Measurements from ENCODE around the gene SH3RF3.

The SH3RF3 gene

DNA sequence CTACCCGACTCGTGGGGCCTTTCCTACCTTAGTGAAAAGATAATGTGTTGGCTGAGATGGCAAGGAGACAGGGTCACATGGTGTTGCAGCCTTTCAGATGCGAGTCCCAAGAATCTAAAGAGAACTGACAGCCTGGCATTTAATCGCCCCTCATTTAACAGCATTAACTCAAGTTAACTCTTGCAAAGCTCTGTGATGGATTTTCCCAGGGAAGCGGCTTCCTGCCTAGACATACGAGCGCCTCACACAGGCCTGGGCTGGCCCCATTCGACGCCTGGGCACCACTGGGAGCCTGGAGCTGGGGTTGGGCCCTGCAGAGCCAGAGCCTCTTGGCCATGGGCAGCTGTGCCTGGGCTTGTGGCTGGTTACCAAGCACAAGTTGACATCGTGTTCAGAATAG, 344.0 kb downstream of the SH3RF3 start:
- no peak overlapping the region for H3K9ac ChIP-seq

DNA sequence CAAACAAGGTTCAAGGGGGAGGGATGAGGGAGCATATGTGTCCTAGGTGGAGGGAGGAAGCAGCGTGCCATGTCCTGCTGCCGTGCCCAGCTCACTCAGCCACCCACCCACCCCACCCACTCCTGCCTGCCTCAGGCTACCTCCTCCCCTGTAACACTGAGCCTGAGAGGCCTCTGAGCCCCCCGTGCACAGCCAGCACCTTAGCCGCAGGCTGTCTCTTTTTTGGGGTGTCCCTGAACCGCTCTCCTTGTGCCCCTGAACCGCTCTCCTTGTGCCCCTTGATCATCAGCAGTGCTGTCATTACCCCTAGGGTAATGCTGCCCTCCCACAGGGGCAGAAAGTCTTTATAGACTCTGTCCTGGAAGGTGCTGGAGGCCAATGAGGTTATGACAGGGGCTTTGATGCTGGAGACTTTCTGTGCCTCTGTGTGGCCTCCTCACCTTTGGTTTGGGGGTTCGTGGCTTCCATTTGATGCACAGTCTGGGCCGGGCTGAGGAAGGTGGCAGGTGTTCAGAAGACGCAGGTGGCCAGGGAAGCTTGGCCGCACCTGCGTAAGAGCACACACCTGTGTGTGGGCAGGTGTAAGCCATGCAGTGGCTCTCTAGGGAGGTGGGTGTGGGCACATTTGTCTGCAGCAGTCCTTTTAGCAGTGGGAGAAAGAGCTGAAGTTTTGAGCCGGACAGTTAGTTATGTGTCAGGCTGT, 344.8 kb downstream of the SH3RF3 start:
- H3K27ac ChIP-seq, result no peak overlapping the region
- H3K4me2 ChIP-seq, result no peak overlapping the region
- H4K20me1 ChIP-seq (ENCODE audit: insufficient read depth), result no peaks in the 10 kb centered on the region
- H3K4me1 ChIP-seq (ENCODE audit: low read depth, poor library complexity, severe bottlenecking), result no peaks in the 10 kb centered on the region
- H3K4me3 ChIP-seq (IDR thresholded peaks at IDR 0.05; ENCODE audit: insufficient read depth, low read depth, low read length), result no peak overlapping the region
- no peak overlapping the region for H2AFZ ChIP-seq (ENCODE audit: low read depth)
- H3K9ac ChIP-seq, result no peak overlapping the region
- TF ChIP-seq, protein P1, sequence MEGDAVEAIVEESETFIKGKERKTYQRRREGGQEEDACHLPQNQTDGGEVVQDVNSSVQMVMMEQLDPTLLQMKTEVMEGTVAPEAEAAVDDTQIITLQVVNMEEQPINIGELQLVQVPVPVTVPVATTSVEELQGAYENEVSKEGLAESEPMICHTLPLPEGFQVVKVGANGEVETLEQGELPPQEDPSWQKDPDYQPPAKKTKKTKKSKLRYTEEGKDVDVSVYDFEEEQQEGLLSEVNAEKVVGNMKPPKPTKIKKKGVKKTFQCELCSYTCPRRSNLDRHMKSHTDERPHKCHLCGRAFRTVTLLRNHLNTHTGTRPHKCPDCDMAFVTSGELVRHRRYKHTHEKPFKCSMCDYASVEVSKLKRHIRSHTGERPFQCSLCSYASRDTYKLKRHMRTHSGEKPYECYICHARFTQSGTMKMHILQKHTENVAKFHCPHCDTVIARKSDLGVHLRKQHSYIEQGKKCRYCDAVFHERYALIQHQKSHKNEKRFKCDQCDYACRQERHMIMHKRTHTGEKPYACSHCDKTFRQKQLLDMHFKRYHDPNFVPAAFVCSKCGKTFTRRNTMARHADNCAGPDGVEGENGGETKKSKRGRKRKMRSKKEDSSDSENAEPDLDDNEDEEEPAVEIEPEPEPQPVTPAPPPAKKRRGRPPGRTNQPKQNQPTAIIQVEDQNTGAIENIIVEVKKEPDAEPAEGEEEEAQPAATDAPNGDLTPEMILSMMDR (conservative IDR thresholded peaks at IDR 0.05; ENCODE audit: low read depth, low read length), result no peak
- no peaks in the 10 kb centered on the region for H3K27me3 ChIP-seq (ENCODE audit: insufficient read depth, low read depth)
- H3K79me2 ChIP-seq (ENCODE audit: insufficient read depth, low read depth), result no peaks in the 10 kb centered on the region
- no peaks in the 10 kb centered on the region for H3K36me3 ChIP-seq (ENCODE audit: insufficient read depth)

More for the DNA sequence above, 344.0 kb downstream of the SH3RF3 start:
- H3K4me1 ChIP-seq (ENCODE audit: low read depth, poor library complexity, severe bottlenecking), result no peaks in the 10 kb centered on the region
- H3K27ac ChIP-seq, result no peak overlapping the region
- H3K79me2 ChIP-seq (ENCODE audit: insufficient read depth, low read depth), result no peaks in the 10 kb centered on the region
- H3K27me3 ChIP-seq (ENCODE audit: insufficient read depth, low read depth), result no peaks in the 10 kb centered on the region
- no peak overlapping the region for H3K4me2 ChIP-seq
- no peak overlapping the region for H2AFZ ChIP-seq (ENCODE audit: low read depth)
- TF ChIP-seq, protein P1 (conservative IDR thresholded peaks at IDR 0.05; ENCODE audit: low read depth, low read length), result no peak
- no peaks in the 10 kb centered on the region for H3K36me3 ChIP-seq (ENCODE audit: insufficient read depth)
- H4K20me1 ChIP-seq (ENCODE audit: insufficient read depth), result no peaks in the 10 kb centered on the region
- no peak overlapping the region for H3K4me3 ChIP-seq (IDR thresholded peaks at IDR 0.05; ENCODE audit: insufficient read depth, low read depth, low read length)

DNA sequence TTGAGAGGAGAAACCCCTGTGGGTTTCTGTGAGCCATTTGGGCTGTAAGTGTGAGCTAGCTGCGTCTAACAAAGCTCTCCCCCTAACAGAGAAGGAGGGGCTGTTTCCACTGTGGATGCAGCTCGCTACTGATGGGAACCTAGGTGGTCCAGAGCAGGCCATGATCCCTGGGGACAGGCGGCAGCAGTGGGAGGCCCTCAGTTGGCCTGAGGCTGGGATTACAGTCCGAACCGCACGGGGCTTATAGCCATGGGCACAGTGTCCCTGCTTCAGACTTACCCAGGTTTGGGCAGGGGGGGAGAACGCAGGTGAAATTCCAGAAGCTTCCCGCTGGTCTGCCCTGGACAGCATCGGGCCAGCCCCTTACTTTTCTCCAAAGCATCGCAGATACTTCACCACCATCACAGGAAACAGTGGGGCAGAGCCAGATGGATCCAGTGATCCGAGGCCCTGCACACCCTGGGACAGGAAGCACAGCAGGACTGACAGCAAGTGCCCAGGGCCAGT, 345.4 kb downstream of the SH3RF3 start:
- Histone ChIP-seq H3K4me1 (ENCODE audit: low read depth, poor library complexity, severe bottlenecking) (no peaks in the 10 kb centered on the region), H4K20me1 (ENCODE audit: insufficient read depth) (no peaks in the 10 kb centered on the region), H3K9ac (no peak overlapping the region), H3K27me3 (ENCODE audit: insufficient read depth, low read depth) (no peaks in the 10 kb centered on the region), H3K27ac (no peak overlapping the region), H3K4me3 (IDR thresholded peaks at IDR 0.05; ENCODE audit: insufficient read depth, low read depth, low read length) (no peak overlapping the region), H3K79me2 (ENCODE audit: insufficient read depth, low read depth) (no peaks in the 10 kb centered on the region), H3K36me3 (ENCODE audit: insufficient read depth) (no peaks in the 10 kb centered on the region), H2AFZ (ENCODE audit: low read depth) (no peak overlapping the region), H3K4me2 (no peak overlapping the region)
- TF ChIP-seq, protein P1 (conservative IDR thresholded peaks at IDR 0.05; ENCODE audit: low read depth, low read length), result no peak

DNA sequence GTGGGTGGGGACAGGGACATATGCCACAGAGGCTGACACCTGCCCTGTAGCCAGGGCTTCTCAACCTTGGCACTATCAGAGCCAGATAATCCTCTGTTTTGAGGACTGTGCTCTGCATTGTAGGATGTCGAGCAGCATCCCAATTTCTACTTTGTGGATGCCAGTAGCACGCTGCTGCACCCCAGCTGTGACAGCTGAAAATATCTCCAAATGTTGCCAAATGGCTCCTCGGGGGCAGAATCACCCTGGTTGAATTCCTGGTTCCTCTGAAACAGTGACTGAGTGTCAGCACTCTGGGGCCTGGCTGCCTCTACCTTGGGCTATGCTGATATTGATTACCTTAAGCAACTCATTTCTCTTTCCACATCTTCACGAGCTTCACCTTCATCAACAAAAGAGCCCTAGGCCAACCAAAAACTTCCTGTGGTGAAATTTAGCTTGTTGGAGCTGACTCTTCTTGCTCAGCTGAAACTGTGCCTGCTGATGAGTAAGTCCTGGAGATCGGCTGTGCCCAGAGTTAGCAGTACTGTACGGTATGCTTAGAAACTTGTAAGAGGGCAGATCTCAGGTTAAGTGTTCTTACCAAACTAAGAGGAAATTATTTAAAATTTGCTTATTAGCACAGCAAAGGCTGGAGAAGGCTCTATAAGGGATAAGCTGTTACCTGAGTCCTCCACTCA, 346.7 kb downstream of the SH3RF3 start:
- Histone ChIP-seq H3K4me2 (no peak overlapping the region), H2AFZ (ENCODE audit: low read depth) (no peak overlapping the region), H3K27me3 (ENCODE audit: insufficient read depth, low read depth) (no peaks in the 10 kb centered on the region), H3K9ac (no peak overlapping the region), H4K20me1 (ENCODE audit: insufficient read depth) (no peaks in the 10 kb centered on the region), H3K36me3 (ENCODE audit: insufficient read depth) (no peaks in the 10 kb centered on the region), H3K27ac (no peak overlapping the region), H3K4me3 (IDR thresholded peaks at IDR 0.05; ENCODE audit: insufficient read depth, low read depth, low read length) (no peak overlapping the region), H3K4me1 (ENCODE audit: low read depth, poor library complexity, severe bottlenecking) (no peaks in the 10 kb centered on the region), H3K79me2 (ENCODE audit: insufficient read depth, low read depth) (no peaks in the 10 kb centered on the region)
- TF ChIP-seq, protein P1 (conservative IDR thresholded peaks at IDR 0.05; ENCODE audit: low read depth, low read length), result no peak

All from KMS-11 (cell line).